Activated naive CD8-positive, alpha-beta T cell treated with anti-CD3 and anti-CD28 coated beads, Interleukin-2, amount 50 U/mL, for 16 hours (primary cell): Measurements from ENCODE around the gene LSM14A.
"Not testable (repeated sequence)": the region's sequence is repeated elsewhere in the genome, so short reads cannot be mapped to it uniquely, and the experiment has no call there.

ENCODE experiments used
- DNase-seq: peaks from one replicate; pipeline ENCODE4 v3.0.0-alpha.2; 2020; ENCODE audit warnings: low read depth, low spot score

LSM14A gene

GRCh38 chr19:34158966-34159365 lies 13.3 kb upstream of the LSM14A start:
- DNase-seq: not testable (repeated sequence)

- DNase-seq: not testable (repeated sequence)
Measured at GRCh38 chr19:34159541-34159940, 12.8 kb upstream of the LSM14A start.

- not testable (repeated sequence) for DNase-seq
Measured at GRCh38 chr19:34161902-34162301, 10.4 kb upstream of the LSM14A start.

GRCh38 chr19:34165295-34165738 lies 7.0 kb upstream of the LSM14A start:
- no peak for DNase-seq

- DNase-seq: not testable (repeated sequence)
Measured at GRCh38 chr19:34169475-34170199, 2.7 kb upstream of the LSM14A start.

GRCh38 chr19:34171539-34171876 lies 796 bp upstream of the LSM14A start:
- no peak for DNase-seq

- DNase-seq: no peak
Measured at GRCh38 chr19:34172661-34173192, 423 bp downstream of the LSM14A start.

- no peak for DNase-seq
Measured at GRCh38 chr19:34173193-34173956, 1.1 kb downstream of the LSM14A start.

GRCh38 chr19:34175173-34175572 lies 2.9 kb downstream of the LSM14A start:
- not testable (repeated sequence) for DNase-seq

GRCh38 chr19:34176581-34176980 lies 4.3 kb downstream of the LSM14A start:
- no peak for DNase-seq

- no peak for DNase-seq
Measured at GRCh38 chr19:34178274-34178610, 5.9 kb downstream of the LSM14A start.

GRCh38 chr19:34179066-34179465 lies 6.8 kb downstream of the LSM14A start:
- no peak for DNase-seq

- DNase-seq: no peak
Measured at GRCh38 chr19:34180273-34180672, 8.0 kb downstream of the LSM14A start.

- DNase-seq: no peak
Measured at GRCh38 chr19:34180709-34181108, 8.4 kb downstream of the LSM14A start.

GRCh38 chr19:34181111-34181864 lies 9.0 kb downstream of the LSM14A start:
- DNase-seq: no peak

GRCh38 chr19:34182125-34182524 lies 9.8 kb downstream of the LSM14A start:
- no peak for DNase-seq

- DNase-seq: no peak
Measured at GRCh38 chr19:34184880-34185491, 12.7 kb downstream of the LSM14A start.

- no peak for DNase-seq
Measured at GRCh38 chr19:34186205-34186604, 13.9 kb downstream of the LSM14A start.

- DNase-seq: no peak
Measured at GRCh38 chr19:34187011-34187410, 14.7 kb downstream of the LSM14A start.

GRCh38 chr19:34188408-34188807 lies 16.1 kb downstream of the LSM14A start:
- no peak for DNase-seq

- DNase-seq: no peak
Measured at GRCh38 chr19:34189199-34189916, 17.1 kb downstream of the LSM14A start.
